Jurkat, Clone E6-1 (cell line): ENCODE results near the gene C1GALT1.

ENCODE experiments used
- DNase-seq: peaks from one replicate; pipeline ENCODE4 v3.0.0-alpha.2; 2011; ENCODE audit warnings: low read depth, low spot score
- H3K4me3 ChIP-seq: 2 replicates; pipeline ENCODE4 v1.5.1; 2011; ENCODE audit warnings: mild to moderate bottlenecking, low read length, control low read depth, moderate library complexity

Gene C1GALT1

DNA sequence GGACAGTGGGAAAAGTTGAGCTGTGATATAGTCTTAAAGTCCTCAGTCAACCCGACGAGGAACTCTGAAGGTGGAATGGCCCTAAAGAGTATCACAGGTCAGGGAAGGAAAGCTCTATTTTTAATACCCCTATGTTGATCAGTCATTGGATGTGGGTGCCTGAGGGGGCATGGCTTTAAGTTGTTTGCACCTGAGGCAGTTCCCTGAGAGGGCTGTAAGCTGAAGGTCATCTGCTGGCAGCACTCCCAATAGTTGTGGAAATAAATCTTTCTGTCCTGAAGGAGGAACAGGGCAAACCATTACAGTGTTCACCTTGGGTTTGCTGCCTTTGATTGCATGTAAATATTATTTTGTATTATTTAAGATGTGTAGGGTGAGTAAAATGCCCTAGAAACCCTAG, 17.8 kb upstream of the C1GALT1 start:
- no peak for DNase-seq
- no peak overlapping the region for H3K4me3 ChIP-seq

DNA sequence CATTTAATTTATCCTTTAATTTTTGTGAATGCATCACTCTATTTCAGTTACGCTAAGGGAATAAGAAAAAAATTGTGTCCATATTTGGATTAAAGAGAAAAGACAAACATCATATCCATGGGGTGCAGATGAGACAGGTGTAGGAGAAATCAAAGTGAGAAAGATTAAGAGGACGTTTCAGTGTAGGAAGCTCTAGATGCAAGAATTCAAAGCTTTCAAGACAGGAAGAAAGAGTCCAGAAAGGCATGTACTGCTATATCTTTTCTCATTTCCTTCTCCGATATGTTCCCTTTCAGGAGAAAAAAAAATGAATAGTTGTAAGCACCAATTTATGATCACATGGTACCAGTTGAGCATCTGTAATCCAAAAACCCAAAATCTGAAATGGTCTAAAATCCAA, 17.0 kb upstream of the C1GALT1 start:
- no peak overlapping the region for H3K4me3 ChIP-seq
- no peak for DNase-seq

GRCh38 chr7:7166318-7166717, 16.0 kb upstream of the C1GALT1 start:
- no peak overlapping the region for H3K4me3 ChIP-seq
- no peak for DNase-seq

GRCh38 chr7:7169296-7169695, 13.0 kb upstream of the C1GALT1 start:
- H3K4me3 ChIP-seq: no peak overlapping the region
- DNase-seq: no peak

DNA sequence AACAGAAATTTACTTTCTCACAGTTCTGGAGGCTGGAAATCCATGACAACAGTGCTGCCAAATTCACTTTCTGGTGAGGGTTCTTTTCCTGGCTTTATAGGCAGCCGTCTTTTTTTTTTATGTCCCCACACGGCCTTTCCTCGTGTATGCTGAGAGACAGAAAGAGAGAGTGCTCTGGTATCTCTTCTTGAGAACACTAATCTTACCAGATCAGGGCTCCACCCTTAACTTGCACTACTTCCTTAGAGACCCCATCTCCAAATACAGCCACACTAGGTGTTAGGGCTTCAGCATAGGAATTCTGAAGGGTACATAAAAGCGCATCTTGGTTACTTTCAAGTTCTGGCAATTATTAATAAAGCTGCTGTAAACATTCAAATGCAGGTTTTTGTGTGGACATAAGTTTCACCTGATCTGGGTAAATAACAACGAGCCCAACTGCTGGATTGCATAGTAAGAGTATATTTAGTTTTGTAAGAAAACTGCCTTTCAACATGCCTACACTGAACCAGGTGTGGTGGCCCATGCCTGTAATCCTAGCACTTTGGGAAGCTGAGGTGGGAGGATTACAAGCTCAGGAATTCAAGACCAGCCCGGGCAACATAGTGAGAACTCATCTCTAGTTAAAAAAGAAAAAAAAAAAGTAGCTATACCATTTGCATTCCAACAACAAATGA, 8.2 kb upstream of the C1GALT1 start:
- DNase-seq: no peak
- H3K4me3 ChIP-seq: no peak overlapping the region

- no peak for DNase-seq
- H3K4me3 ChIP-seq: no peak overlapping the region
These were observed 7.2 kb upstream of the C1GALT1 start for GRCh38 chr7:7175075-7175695.

GRCh38 chr7:7176406-7177043, 5.8 kb upstream of the C1GALT1 start:
- H3K4me3 ChIP-seq: no peak overlapping the region
- no peak for DNase-seq

DNA sequence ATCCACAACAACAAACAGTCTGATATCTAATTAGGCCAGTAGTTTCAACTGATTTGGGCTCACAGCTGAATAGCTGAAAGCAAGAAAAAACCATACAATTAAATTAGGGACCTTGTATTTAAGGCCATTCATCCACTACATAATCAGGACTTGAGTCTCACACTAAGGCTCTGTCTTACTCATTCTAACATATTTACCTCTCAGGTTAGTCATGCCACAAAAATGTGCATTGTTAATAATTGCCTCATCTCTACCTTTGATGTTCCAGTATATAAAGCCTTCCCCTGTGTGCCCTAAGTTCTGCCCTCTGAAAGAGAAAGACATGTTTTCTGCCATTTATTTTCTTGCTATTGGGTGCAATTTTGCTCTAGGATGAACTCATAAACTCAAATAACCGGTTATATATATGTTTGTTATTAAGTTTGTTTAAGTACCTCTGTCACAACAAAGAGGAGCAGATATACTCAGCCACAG, 5.3 kb upstream of the C1GALT1 start:
- no peak for DNase-seq
- H3K4me3 ChIP-seq: no peak overlapping the region

- H3K4me3 ChIP-seq: no peak overlapping the region
- DNase-seq: no peak
These were observed 4.3 kb upstream of the C1GALT1 start for GRCh38 chr7:7178081-7178480.

GRCh38 chr7:7178906-7179305, 3.4 kb upstream of the C1GALT1 start:
- H3K4me3 ChIP-seq: no peak overlapping the region
- DNase-seq: no peak

GRCh38 chr7:7180725-7181449, 1.5 kb upstream of the C1GALT1 start:
- peak overlapping the region; percentile 60 for H3K4me3 ChIP-seq
- no peak for DNase-seq

GRCh38 chr7:7181519-7182155, 707 bp upstream of the C1GALT1 start:
- peak; percentile 78 for DNase-seq
- peak overlapping the region; percentile 60 for H3K4me3 ChIP-seq

DNA sequence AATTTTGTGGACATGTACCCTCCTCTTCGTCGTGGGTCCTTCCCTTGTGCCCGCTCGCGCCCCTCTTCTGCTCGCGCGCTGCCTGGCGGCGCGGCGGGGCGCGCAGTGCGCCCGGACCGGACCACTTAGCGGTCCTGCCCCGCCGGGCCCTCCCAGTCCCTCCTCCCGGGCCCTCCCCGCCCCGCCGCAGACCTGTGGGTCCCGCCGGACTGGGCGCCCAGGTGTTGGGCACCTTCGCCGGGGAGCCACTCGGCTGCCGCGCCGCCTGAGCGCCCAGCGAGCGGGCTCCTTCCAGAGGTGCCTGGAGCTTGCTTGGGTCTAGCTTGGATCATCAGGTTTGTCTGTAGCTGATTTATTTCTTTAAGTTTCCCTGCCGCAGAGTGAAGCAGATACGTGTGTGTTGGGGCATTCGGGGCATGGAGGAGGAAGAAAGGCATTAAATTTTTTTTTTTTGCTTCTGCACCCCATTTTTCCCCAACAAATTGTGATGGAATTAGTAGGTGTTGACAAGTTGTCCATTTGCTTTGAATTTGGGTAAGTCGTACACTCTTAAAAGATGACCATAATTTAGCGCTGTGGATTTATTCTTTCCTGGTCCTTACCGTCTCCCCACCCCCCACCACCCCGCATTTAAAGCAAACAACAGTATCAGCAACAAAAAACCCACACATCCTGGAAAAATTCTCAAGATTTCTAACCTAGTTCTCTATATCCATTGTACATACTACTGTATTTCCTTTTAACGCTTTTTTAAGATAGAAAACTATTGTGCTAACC, 905 bp downstream of the C1GALT1 start:
- DNase-seq: no peak
- peak overlapping the region; percentile 80 for H3K4me3 ChIP-seq

- no peak for DNase-seq
- peak overlapping the region; percentile 80 for H3K4me3 ChIP-seq
These were observed 1.6 kb downstream of the C1GALT1 start for GRCh38 chr7:7183838-7184463.

GRCh38 chr7:7185371-7185989, 3.1 kb downstream of the C1GALT1 start:
- DNase-seq: no peak
- no peak overlapping the region for H3K4me3 ChIP-seq

- no peak overlapping the region for H3K4me3 ChIP-seq
- no peak for DNase-seq
These were observed 5.7 kb downstream of the C1GALT1 start for GRCh38 chr7:7188091-7188490.

DNA sequence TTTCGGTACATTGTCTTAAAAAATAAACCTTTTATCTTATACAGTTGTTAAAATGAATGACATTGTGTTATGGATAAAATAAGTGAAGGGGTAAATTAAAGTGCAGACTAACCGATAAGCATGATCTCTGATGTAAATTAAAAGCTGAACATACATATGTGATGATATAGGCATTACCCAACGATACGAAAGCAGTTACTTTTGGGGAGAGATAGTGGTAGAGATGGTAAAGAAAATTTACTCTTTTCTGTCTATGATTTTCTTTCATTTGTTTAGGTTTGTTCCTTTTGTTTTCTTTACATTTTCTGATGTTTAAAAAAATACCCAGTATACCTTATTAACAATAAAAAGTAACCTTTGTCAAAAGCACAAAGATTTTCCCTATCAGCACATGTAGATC, 6.4 kb downstream of the C1GALT1 start:
- DNase-seq: no peak

DNA sequence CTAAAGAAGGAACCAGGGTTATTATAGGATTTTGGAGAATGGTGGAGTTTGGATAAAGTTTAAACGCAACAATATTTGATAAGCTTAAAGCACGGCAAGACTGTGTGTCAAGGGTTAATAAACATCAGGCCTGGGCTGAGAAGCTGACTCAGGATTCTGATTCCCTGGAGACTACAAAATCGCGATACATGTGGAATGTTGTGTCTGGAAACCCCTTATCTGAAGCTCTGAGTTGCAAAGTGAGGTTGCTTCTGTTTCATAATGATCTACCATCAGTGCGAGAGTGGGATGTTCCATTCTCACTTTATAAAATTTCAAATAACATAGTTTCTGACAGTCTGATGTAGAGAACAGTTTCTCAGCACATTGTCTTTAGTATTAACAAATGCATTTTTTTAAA, 7.8 kb downstream of the C1GALT1 start:
- H3K4me3 ChIP-seq: no peak overlapping the region
- DNase-seq: no peak

More for the DNA sequence above, 6.4 kb downstream of the C1GALT1 start:
- H3K4me3 ChIP-seq: no peak overlapping the region
